ENCODE data around the gene FLT4.

GRCh38 chr5:180600554-180601041, 48.8 kb downstream of the FLT4 start:
- TF ChIP-seq CTCF (IDR thresholded peaks at IDR 0.05; ENCODE audit: low read length) = no peak
- TF ChIP-seq EZH2 (IDR thresholded peaks at IDR 0.05; ENCODE audit: borderline replicate concordance, low read length) = no peak
